ENCODE results near the gene THRB.

- TF ChIP-seq EZH2 (IDR thresholded peaks at IDR 0.05; ENCODE audit: borderline replicate concordance, low read depth, low read length, severe bottlenecking) (no peak), CTCF (IDR thresholded peaks at IDR 0.05; ENCODE audit: extremely low read depth in 1 of 2, insufficient read depth in 1 of 2, low read depth in 1 of 2, low read length in 2 of 2) (no peak), POLR2A (IDR thresholded peaks at IDR 0.05; ENCODE audit: low read depth, low read length) (no peak), JUN (IDR thresholded peaks at IDR 0.05; ENCODE audit: borderline replicate concordance, insufficient read depth, insufficient read length, low read depth) (no peak)
Measured at GRCh38 chr3:24123596-24123995, 371.1 kb downstream of the THRB start.

Data from endothelial cell of umbilical vein (primary cell).